Stimulated activated CD4-positive, alpha-beta T cell treated with anti-CD3 and anti-CD28 coated beads, Interleukin-2, amount 100 ng/mL, for 24 hours (primary cell): ENCODE data around the gene ADCY7.
A peak's percentile ranks its signal among the peaks of the same experiment; 100 is the strongest.

Experiments
- DNase-seq, 2 donors: peaks; one replicate each; pipeline ENCODE4 v3.0.0-alpha.2; 2020

Gene ADCY7

GRCh38 chr16:50251375-50252081 lies 14.8 kb upstream of the ADCY7 start:
- no peak for DNase-seq

GRCh38 chr16:50252082-50252611 lies 14.2 kb upstream of the ADCY7 start:
- no peak for DNase-seq

GRCh38 chr16:50252874-50253513 lies 13.4 kb upstream of the ADCY7 start:
- DNase-seq, result no peak

GRCh38 chr16:50253514-50253910 lies 12.8 kb upstream of the ADCY7 start:
- no peak for DNase-seq

GRCh38 chr16:50254072-50254471 lies 12.3 kb upstream of the ADCY7 start:
- no peak for DNase-seq

- no peak for DNase-seq
Observed at GRCh38 chr16:50255538-50255937, 10.8 kb upstream of the ADCY7 start.

- no peak for DNase-seq
Observed at GRCh38 chr16:50256604-50257003, 9.7 kb upstream of the ADCY7 start.

GRCh38 chr16:50257876-50258275 lies 8.5 kb upstream of the ADCY7 start:
- DNase-seq, result no peak

GRCh38 chr16:50259334-50260205 lies 6.8 kb upstream of the ADCY7 start:
- DNase-seq, result no peak

GRCh38 chr16:50260206-50261159 lies 5.9 kb upstream of the ADCY7 start:
- peak in 1 of 2 donors; percentile 13 for DNase-seq

- DNase-seq, result peak in 1 of 2 donors; percentile 14
Observed at GRCh38 chr16:50261160-50261706, 5.1 kb upstream of the ADCY7 start.

- no peak for DNase-seq
Observed at GRCh38 chr16:50261707-50262235, 4.6 kb upstream of the ADCY7 start.

- DNase-seq, result no peak
Observed at GRCh38 chr16:50263060-50263909, 3.1 kb upstream of the ADCY7 start.

- DNase-seq, result no peak
Observed at GRCh38 chr16:50263940-50264929, 2.1 kb upstream of the ADCY7 start.

GRCh38 chr16:50265260-50265659 lies 1.1 kb upstream of the ADCY7 start:
- DNase-seq, result no peak

- no peak for DNase-seq
Observed at GRCh38 chr16:50265716-50266336, 525 bp upstream of the ADCY7 start.

- no peak for DNase-seq
Observed at GRCh38 chr16:50267151-50267631, 840 bp downstream of the ADCY7 start.

GRCh38 chr16:50267651-50268050 lies 1.3 kb downstream of the ADCY7 start:
- no peak for DNase-seq

GRCh38 chr16:50268352-50268751 lies 2.0 kb downstream of the ADCY7 start:
- DNase-seq, result no peak
